Pancreas (tissue), 10 donors: ENCODE data around the gene CCDC82. TPM values are rescaled to one million over a fixed set of nuclear protein-coding genes. Genes with fewer than 3 reads are reported as not detected.

Source experiments
- ATAC-seq, 4 donors: fragments of 200-7000 bp; cut with Tn5 transposase; one replicate each; pipeline versions ENCODE4 v1.8.0 to v1.9.1; 2020; ENCODE audit warnings: mild to moderate bottlenecking in 4 of 4, moderate library complexity in 4 of 4
- DNase-seq, 6 donors: peaks; one replicate each; pipeline ENCODE4 v3.0.0-alpha.2; 2020
- FAIRE-seq: peaks from 2 replicates; lab custom pipeline; 2012; peaks lifted over from hg19 to GRCh38; lab: Jason Lieb, UNC
- H3K27ac ChIP-seq, 4 donors: fragments of 200-600 bp; sonication (generic); 1 replicate in 3 of 4; 2 replicates in 1 of 4; pipeline versions ENCODE4 v1.5.0 to v1.8.0; 2020
- H3K27me3 ChIP-seq, 4 donors: fragments of 200-600 bp; one replicate each; pipeline ENCODE4 v1.8.0; 2021
- H3K36me3 ChIP-seq, 3 donors: fragments of 200-600 bp; sonication (generic) in 1 of 3; one replicate each; pipeline versions ENCODE4 v1.5.0 to v1.8.0; 2020 to 2021
- H3K4me1 ChIP-seq, 3 donors: fragments of 200-600 bp; one replicate each; pipeline ENCODE4 v1.8.0; 2021
- H3K4me3 ChIP-seq, 4 donors: fragments of 200-600 bp; sonication (generic) in 2 of 4; one replicate each; pipeline versions ENCODE4 v1.5.0 to v1.8.0; 2020 to 2021
- H3K9me3 ChIP-seq, 4 donors: fragments of 200-600 bp; one replicate each; pipeline ENCODE4 v1.8.0; 2021
- WGBS, 2 donors: extraction: QIAGEN DNeasy Blood & Tissue Kit; methylation state at CpG; one replicate each; pipeline ENCODE4 v1.1.7; 2013; 5-methylcytosine and 5-hydroxymethylcytosine counted together
- intact Hi-C, 3 donors: fragments of 100-400 bp; cut with DNase I; formaldehyde crosslinking; loops; one replicate each; pipeline versions ENCODE4 v1.11.1 to v1.14.2; 2022
- polyA plus RNA-seq, 2 donors: library from polyadenylated mRNA; stranded (reverse); fragments of 200-250 nt; gene quantifications; one replicate each; pipeline ENCODE4 v1.2.3, GENCODE V29; 2013
- total RNA-seq, 6 donors: library from RNA; stranded (reverse); fragmentation: NEBNext Ultra II Directional in 4 of 6; extraction: Animal tissue kit (Norgen Biotek cat#: 25700) in 4 of 6; gene quantifications; one replicate each; pipeline versions ENCODE4 v1.2.1 to v1.2.4, GENCODE V29; 2021 to 2023
- TF ChIP-seq, protein P1 (sequence below), 4 donors: fragments of 200-600 bp; sonication (generic) in 3 of 4; IDR thresholded peaks; one replicate each; pipeline versions ENCODE4 v1.5.0 to v1.8.0; 2021; ENCODE audit warnings: antibody characterized with exemption in 4 of 4
- donor health status: healthy with polysubstance abuse.
- donor health status: DM: no; HTN: no; CAD: no; lungs with moderate emphysema.
- donor health status: DM: no; HTN: no; CAD: no.
- donor health status: control.
- donor health status: control.
- donor health status: Bipolar disorder and iron deficiency.
- donor health status: DM: yes; HTN: yes; CAD: no.
- donor health status: DM: no; HTN: no; CAD: no.
- donor health status: DM: no; HTN: no; CAD: no.
- donor health status: DM: yes; HTN: yes; CAD: no.

The CCDC82 gene
- total and polyA plus RNA-seq, 8 donors: 5.5 to 18.2 (median 10.3) TPM

DNA sequence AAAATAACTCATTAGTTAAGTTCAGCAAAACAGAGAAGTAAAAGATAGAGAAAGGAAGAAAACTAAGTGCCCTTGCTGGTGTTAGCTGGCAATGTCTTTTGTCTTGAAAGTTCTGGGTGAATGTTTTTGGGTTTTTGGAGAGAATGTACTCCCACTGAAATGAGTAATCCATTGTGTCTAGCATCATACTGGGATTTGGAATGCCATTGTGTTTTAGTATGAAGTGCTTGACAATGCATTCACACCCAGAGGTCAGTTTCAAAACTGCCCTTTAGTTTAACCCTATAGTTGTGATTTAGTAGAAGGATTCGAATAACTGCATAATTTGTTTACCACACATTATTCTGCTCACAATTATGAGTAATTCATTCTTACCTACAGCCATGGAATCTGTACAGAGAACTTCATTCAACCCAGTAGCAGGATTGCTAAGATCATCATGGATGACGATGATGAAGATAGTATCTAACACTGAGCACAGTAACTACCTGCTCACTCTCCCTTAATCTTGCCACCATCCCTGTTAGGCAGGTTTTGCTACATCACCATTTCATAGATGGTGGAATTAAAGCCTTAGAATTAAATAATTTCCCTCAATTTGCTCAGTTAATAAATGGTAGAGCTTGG, 80.6 kb downstream of the CCDC82 start:
- Histone ChIP-seq H3K4me1 (peaks cover 7 to 44% (median 14%) of the 10 kb centered on the region in 3 donors), H3K27ac (peak overlapping the region in 1 of 4 donors; percentile 44)

DNA sequence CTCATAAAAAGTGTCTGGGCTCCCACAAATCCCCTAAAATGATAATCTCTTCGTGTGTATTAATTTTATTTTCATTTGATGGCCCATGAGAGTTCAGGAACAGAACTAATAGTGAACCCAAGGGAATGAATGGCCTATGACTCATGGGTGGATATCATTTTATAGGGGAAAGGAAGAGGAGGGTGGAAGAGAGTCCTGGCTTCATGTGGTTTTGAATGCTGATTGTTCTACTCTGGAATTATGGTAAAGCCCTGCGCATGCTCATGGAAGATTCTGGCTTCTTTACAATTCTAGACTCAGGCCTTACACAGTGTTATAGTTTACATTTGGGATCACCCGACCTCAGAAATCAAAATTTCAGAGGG, 82.0 kb downstream of the CCDC82 start:
- Histone ChIP-seq H3K36me3 (no peaks in the 10 kb centered on the region), H3K4me3 (no peak overlapping the region), H3K27me3 (no peaks in the 10 kb centered on the region), H3K27ac (peak overlapping the region in 2 of 4 donors; percentile 80), H3K9me3 (no peaks in the 10 kb centered on the region), H3K4me1 (peaks cover 14 to 46% (median 14%) of the 10 kb centered on the region in 3 donors)
- TF ChIP-seq, protein P1, sequence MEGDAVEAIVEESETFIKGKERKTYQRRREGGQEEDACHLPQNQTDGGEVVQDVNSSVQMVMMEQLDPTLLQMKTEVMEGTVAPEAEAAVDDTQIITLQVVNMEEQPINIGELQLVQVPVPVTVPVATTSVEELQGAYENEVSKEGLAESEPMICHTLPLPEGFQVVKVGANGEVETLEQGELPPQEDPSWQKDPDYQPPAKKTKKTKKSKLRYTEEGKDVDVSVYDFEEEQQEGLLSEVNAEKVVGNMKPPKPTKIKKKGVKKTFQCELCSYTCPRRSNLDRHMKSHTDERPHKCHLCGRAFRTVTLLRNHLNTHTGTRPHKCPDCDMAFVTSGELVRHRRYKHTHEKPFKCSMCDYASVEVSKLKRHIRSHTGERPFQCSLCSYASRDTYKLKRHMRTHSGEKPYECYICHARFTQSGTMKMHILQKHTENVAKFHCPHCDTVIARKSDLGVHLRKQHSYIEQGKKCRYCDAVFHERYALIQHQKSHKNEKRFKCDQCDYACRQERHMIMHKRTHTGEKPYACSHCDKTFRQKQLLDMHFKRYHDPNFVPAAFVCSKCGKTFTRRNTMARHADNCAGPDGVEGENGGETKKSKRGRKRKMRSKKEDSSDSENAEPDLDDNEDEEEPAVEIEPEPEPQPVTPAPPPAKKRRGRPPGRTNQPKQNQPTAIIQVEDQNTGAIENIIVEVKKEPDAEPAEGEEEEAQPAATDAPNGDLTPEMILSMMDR (IDR thresholded peaks at IDR 0.05): no peak
- WGBS, 2 donors: 58 to 67% methylated on average over 3 of the region's 3 CpGs
- ATAC-seq (peak in 3 of 4 donors; percentile 11 to 29 (median 24)), FAIRE-seq (no peak), DNase-seq (no peak)
- intact Hi-C loops: no loop called here

More for the DNA sequence above, 80.6 kb downstream of the CCDC82 start:
- intact Hi-C loops: no loop called here
- no peaks in the 10 kb centered on the region for H3K9me3 ChIP-seq
- DNase-seq (no peak), FAIRE-seq (no peak), ATAC-seq (no peak)
- H3K27me3 ChIP-seq: no peaks in the 10 kb centered on the region
- TF ChIP-seq, protein P1 (IDR thresholded peaks at IDR 0.05): no peak
- no peaks in the 10 kb centered on the region for H3K36me3 ChIP-seq
- 81 to 94% methylated on average over 2 of the region's 2 CpGs for WGBS, 2 donors
- H3K4me3 ChIP-seq: no peak overlapping the region

DNA sequence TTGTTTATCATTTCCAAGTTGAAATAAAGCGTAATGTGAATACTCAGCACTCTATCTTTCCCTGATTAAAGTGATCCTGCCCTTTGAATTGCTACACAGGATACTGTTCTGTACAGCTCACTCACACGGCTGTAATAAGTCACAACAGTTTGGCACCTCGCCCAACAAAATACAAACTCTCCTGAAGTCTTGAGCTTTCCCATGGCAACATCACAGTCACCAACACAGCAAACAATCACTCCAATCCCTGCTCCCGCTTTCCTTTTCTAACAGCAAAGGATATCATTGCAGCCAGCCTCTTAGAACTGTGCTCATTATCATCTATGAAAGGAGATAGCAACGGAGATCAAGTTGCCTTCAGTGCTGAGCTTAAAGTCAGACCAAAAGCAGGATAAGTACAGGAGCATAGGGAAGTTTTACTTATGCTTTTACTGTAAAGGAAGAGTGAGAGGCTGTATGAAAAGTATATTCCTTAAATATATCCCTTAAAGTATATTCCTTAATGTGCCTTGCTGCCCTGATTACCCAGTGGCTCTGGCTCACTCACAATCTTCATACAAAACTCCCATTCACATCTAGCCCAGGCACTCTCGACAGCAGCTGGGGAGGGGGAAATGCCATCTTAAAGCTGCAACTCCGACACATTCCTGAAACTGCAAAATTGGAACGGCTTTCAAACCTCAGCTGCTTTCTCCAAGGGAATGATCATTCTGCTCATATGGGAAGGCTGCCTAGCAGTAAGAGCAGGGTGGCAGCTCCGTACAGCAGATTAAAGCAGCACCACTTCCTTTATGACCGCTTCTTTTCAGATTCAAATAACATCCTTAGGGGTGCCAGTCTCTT, 82.6 kb downstream of the CCDC82 start:
- DNase-seq (peak in 5 of 6 donors; percentile 62 to 86 (median 82)), FAIRE-seq (peak; percentile 87), ATAC-seq (peak; percentile 88 to 97 (median 96))
- intact Hi-C loops: no loop called here
- H3K9me3 ChIP-seq: no peaks in the 10 kb centered on the region
- WGBS, 2 donors: 13 to 17% methylated on average over 10 of the region's 10 CpGs
- H3K36me3 ChIP-seq: no peaks in the 10 kb centered on the region
- TF ChIP-seq, protein P1 (IDR thresholded peaks at IDR 0.05): no peak
- H3K4me1 ChIP-seq: peaks cover 14 to 51% (median 17%) of the 10 kb centered on the region in 3 donors
- no peaks in the 10 kb centered on the region for H3K27me3 ChIP-seq
- peak overlapping the region in 1 of 4 donors; percentile 8 for H3K4me3 ChIP-seq
- peak overlapping the region in 3 of 4 donors; percentile 53 to 80 (median 80) for H3K27ac ChIP-seq

DNA sequence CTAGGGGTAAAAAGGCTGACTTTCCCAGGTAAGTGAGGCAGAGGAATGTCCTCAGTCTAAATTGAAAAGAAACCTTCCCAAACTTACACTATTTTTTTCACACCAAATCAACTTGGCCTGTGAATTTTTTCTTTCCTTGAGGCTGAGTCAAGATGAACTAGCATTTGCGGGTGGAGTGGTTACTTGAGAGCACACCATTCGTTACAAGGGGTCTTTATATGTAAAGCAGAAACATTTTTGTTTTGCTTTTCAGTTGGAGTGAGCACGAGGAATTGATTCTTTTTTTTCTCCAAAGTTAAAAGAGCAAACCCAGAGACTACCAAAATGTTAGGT, 83.1 kb downstream of the CCDC82 start:
- TF ChIP-seq, protein P1 (IDR thresholded peaks at IDR 0.05): no peak
- 5 to 11% methylated on average over 3 of the region's 3 CpGs for WGBS, 2 donors
- intact Hi-C loops: no loop called here
- no peaks in the 10 kb centered on the region for H3K9me3 ChIP-seq
- H3K4me1 ChIP-seq: peaks cover 14 to 49% (median 17%) of the 10 kb centered on the region in 3 donors
- H3K4me3 ChIP-seq: peak overlapping the region in 1 of 4 donors; percentile 8
- H3K27me3 ChIP-seq: no peaks in the 10 kb centered on the region
- H3K27ac ChIP-seq: peak overlapping the region in 3 of 4 donors; percentile 53 to 80 (median 80)
- DNase-seq: no peak
- no peak for ATAC-seq
- no peaks in the 10 kb centered on the region for H3K36me3 ChIP-seq
- FAIRE-seq: no peak
